Karpas-422 (cell line): ENCODE data around the gene AHNAK. TPM values are rescaled to one million over a fixed set of nuclear protein-coding genes. Genes with fewer than 3 reads are reported as not detected.

Experiments
- DNase-seq: peaks from one replicate; pipeline ENCODE4 v3.0.0-alpha.2; 2015
- H2AFZ ChIP-seq: fragments of 200-600 bp; sonication (generic); 2 replicates; pipeline ENCODE4 v1.6.1; 2014; ENCODE audit warnings: antibody characterized with exemption, low read length, mixed read lengths
- H3K27ac ChIP-seq: fragments of 200-600 bp; sonication (generic); 2 replicates; pipeline ENCODE4 v1.5.1; 2014; ENCODE audit warnings: mild to moderate bottlenecking, low read length, moderate library complexity
- H3K27me3 ChIP-seq: fragments of 200-600 bp; sonication (generic); 2 replicates; pipeline ENCODE4 v1.6.1; 2014; ENCODE audit warnings: low read length, mixed read lengths
- H3K36me3 ChIP-seq: fragments of 200-600 bp; sonication (generic); 2 replicates; pipeline ENCODE4 v1.6.1; 2014; ENCODE audit warnings: low read length, mixed read lengths; ENCODE audit not compliant: insufficient read depth
- H3K4me1 ChIP-seq: fragments of 200-600 bp; sonication (generic); 2 replicates; pipeline ENCODE4 v1.6.1; 2014; ENCODE audit warnings: mild to moderate bottlenecking, low read length, mixed read lengths
- H3K4me2 ChIP-seq: fragments of 200-600 bp; sonication (generic); 2 replicates; pipeline ENCODE4 v1.6.1; 2014; ENCODE audit warnings: low read length, low read depth, mild to moderate bottlenecking; ENCODE audit not compliant: poor library complexity, severe bottlenecking
- H3K4me3 ChIP-seq: fragments of 200-600 bp; sonication (generic); 2 replicates; pipeline ENCODE4 v1.5.1; 2014; ENCODE audit warnings: mild to moderate bottlenecking, antibody characterized with exemption, low read length, mixed read lengths
- H3K79me2 ChIP-seq: fragments of 200-600 bp; sonication (generic); 2 replicates; pipeline ENCODE4 v1.6.1; 2014; ENCODE audit warnings: mild to moderate bottlenecking, low read length, mixed read lengths
- H3K9ac ChIP-seq: fragments of 200-600 bp; sonication (generic); 2 replicates; pipeline ENCODE4 v1.6.0; 2014; ENCODE audit warnings: low read length
- H3K9me2 ChIP-seq: fragments of 200-600 bp; sonication (generic), shearing (Covaris generic); replicated peaks from 2 replicates; pipeline ENCODE4 v1.6.0; 2014; ENCODE audit warnings: mild to moderate bottlenecking, low read length, moderate library complexity; ENCODE audit not compliant: insufficient read depth
- H3K9me3 ChIP-seq: fragments of 300-700, 200-600 bp; sonication (generic); 2 replicates; pipeline ENCODE4 v1.6.1; 2014; ENCODE audit warnings: low read length, mixed read lengths
- H4K20me1 ChIP-seq: fragments of 200-600 bp; sonication (generic); 2 replicates; pipeline ENCODE4 v1.6.1; 2014; ENCODE audit warnings: mild to moderate bottlenecking, antibody characterized with exemption, low read length, low read depth; ENCODE audit not compliant: insufficient read depth
- total RNA-seq: library from RNA; depleted of rRNA; stranded (reverse); fragments of >200 nt; shearing (Covaris generic); gene quantifications from 2 replicates; pipeline ENCODE4 v1.2.3, GENCODE V29; 2014; ENCODE audit warnings: low replicate concordance

The AHNAK gene
- total RNA-seq, 1 experiment from 2014 or later = 0.34 TPM

GRCh38 chr11:62393735-62394134 lies 152.9 kb downstream of the AHNAK start:
- Histone ChIP-seq H3K4me2 (no peak overlapping the region), H3K9ac (no peak overlapping the region), H2AFZ (no peak overlapping the region), H3K4me3 (no peak overlapping the region), H3K9me2 (no peaks in the 10 kb centered on the region), H4K20me1 (no peaks in the 10 kb centered on the region), H3K27ac (no peak overlapping the region), H3K27me3 (no peaks in the 10 kb centered on the region), H3K79me2 (no peaks in the 10 kb centered on the region), H3K4me1 (no peaks in the 10 kb centered on the region), H3K36me3 (no peaks in the 10 kb centered on the region), H3K9me3 (no peaks in the 10 kb centered on the region)
- DNase-seq = no peak

GRCh38 chr11:62393061-62393611 lies 153.5 kb downstream of the AHNAK start:
- no peak overlapping the region for H3K4me3 ChIP-seq
- H3K4me2 ChIP-seq = no peak overlapping the region
- DNase-seq = peak; percentile 57
- no peaks in the 10 kb centered on the region for H3K9me3 ChIP-seq
- no peak overlapping the region for H3K27ac ChIP-seq
- no peaks in the 10 kb centered on the region for H3K4me1 ChIP-seq
- no peaks in the 10 kb centered on the region for H3K27me3 ChIP-seq
- H3K9ac ChIP-seq = no peak overlapping the region
- no peaks in the 10 kb centered on the region for H3K36me3 ChIP-seq
- no peaks in the 10 kb centered on the region for H4K20me1 ChIP-seq
- H3K79me2 ChIP-seq = no peaks in the 10 kb centered on the region
- H2AFZ ChIP-seq = no peak overlapping the region
- no peaks in the 10 kb centered on the region for H3K9me2 ChIP-seq

DNA sequence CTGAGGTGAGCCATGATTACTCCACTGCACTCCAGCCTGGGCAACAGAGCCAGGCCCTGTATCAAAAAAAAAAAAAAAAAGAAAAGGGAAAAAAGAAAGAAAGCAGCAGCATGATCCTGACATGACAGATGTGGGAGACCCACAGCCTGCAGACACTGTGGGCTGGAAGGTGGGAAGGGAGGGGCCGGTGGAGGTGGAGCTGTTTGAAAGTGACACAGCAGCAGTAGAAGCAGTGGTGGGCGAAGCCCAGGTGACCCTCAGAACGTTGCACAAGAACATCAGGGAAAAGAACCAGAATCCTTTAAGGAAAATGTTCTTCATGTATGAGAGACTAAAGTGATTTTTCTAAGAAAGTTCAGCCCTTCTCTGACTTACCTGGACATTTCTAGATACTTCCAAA lies 154.1 kb downstream of the AHNAK start:
- H4K20me1 ChIP-seq = no peaks in the 10 kb centered on the region
- no peaks in the 10 kb centered on the region for H3K36me3 ChIP-seq
- no peak overlapping the region for H2AFZ ChIP-seq
- H3K4me1 ChIP-seq = no peaks in the 10 kb centered on the region
- H3K79me2 ChIP-seq = no peaks in the 10 kb centered on the region
- H3K9me2 ChIP-seq = no peaks in the 10 kb centered on the region
- H3K9me3 ChIP-seq = no peaks in the 10 kb centered on the region
- H3K27me3 ChIP-seq = no peaks in the 10 kb centered on the region
- no peak overlapping the region for H3K27ac ChIP-seq
- no peak for DNase-seq
- H3K9ac ChIP-seq = no peak overlapping the region
- H3K4me2 ChIP-seq = no peak overlapping the region
- no peak overlapping the region for H3K4me3 ChIP-seq

GRCh38 chr11:62391642-62392425 lies 154.8 kb downstream of the AHNAK start:
- H3K9ac ChIP-seq = no peak overlapping the region
- H2AFZ ChIP-seq = no peak overlapping the region
- no peaks in the 10 kb centered on the region for H3K36me3 ChIP-seq
- no peaks in the 10 kb centered on the region for H3K4me1 ChIP-seq
- H4K20me1 ChIP-seq = no peaks in the 10 kb centered on the region
- no peaks in the 10 kb centered on the region for H3K9me2 ChIP-seq
- no peaks in the 10 kb centered on the region for H3K27me3 ChIP-seq
- H3K79me2 ChIP-seq = no peaks in the 10 kb centered on the region
- no peak overlapping the region for H3K27ac ChIP-seq
- H3K4me3 ChIP-seq = no peak overlapping the region
- H3K4me2 ChIP-seq = no peak overlapping the region
- no peak for DNase-seq
- no peaks in the 10 kb centered on the region for H3K9me3 ChIP-seq

- no peak overlapping the region for H2AFZ ChIP-seq
- no peaks in the 10 kb centered on the region for H3K9me3 ChIP-seq
- H3K9ac ChIP-seq = no peak overlapping the region
These were observed 155.9 kb downstream of the AHNAK start for GRCh38 chr11:62390722-62391121.

GRCh38 chr11:62390237-62390636 lies 156.4 kb downstream of the AHNAK start:
- H3K9ac ChIP-seq = no peak overlapping the region
- no peak overlapping the region for H3K27ac ChIP-seq
- no peaks in the 10 kb centered on the region for H3K4me1 ChIP-seq
- H3K27me3 ChIP-seq = no peaks in the 10 kb centered on the region
- no peaks in the 10 kb centered on the region for H3K79me2 ChIP-seq
- H3K4me3 ChIP-seq = no peak overlapping the region
- H4K20me1 ChIP-seq = no peaks in the 10 kb centered on the region
- no peak overlapping the region for H3K4me2 ChIP-seq
- H3K9me3 ChIP-seq = no peaks in the 10 kb centered on the region
- H2AFZ ChIP-seq = no peak overlapping the region
- no peaks in the 10 kb centered on the region for H3K36me3 ChIP-seq
- H3K9me2 ChIP-seq = no peaks in the 10 kb centered on the region
- DNase-seq = no peak

More at GRCh38 chr11:62390722-62391121, 155.9 kb downstream of the AHNAK start:
- H3K4me1 ChIP-seq = no peaks in the 10 kb centered on the region
- no peak overlapping the region for H3K27ac ChIP-seq
- H3K36me3 ChIP-seq = no peaks in the 10 kb centered on the region
- no peaks in the 10 kb centered on the region for H3K9me2 ChIP-seq
- DNase-seq = no peak
- no peaks in the 10 kb centered on the region for H4K20me1 ChIP-seq
- H3K27me3 ChIP-seq = no peaks in the 10 kb centered on the region
- H3K4me2 ChIP-seq = no peak overlapping the region
- no peaks in the 10 kb centered on the region for H3K79me2 ChIP-seq
- H3K4me3 ChIP-seq = no peak overlapping the region

DNA sequence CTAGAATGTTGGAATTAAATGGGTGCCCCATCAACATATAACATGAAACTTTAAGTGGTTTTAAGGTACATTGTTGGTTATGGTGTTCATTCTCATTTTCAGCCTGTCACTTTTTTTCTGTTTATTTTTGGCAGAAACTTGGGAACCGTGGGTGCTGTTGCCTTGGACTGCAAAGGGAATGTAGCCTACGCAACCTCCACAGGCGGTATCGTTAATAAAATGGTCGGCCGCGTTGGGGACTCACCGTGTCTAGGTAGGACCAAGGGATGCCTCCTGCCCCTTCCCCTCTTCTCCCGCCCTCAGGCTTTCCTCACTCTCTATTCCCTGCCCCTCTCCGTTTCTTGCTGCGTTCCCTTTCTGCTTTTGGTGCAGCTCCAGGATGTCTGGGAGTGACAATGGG lies 157.6 kb downstream of the AHNAK start:
- Histone ChIP-seq H4K20me1 (no peaks in the 10 kb centered on the region), H2AFZ (no peak overlapping the region)

DNA sequence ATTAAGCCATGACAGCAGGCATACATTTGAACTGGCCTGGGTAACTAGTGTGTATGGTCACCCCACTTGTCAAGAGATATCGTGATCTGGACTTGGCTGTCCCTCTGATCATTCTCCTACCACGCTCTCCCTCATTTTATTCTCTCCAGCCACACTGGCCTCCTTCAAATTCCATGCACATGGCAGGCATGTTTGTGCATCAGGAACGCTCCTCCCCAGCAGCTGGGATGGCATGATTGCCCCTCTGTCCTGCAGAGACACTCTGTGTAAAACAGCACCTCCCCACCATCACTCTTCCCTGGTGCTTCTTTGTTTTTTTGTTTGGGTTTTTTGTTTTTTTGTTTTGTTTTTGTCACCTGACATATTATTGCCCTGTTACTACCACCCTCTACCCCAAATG lies 159.2 kb downstream of the AHNAK start:
- H3K4me2 ChIP-seq = no peak overlapping the region
- H4K20me1 ChIP-seq = no peaks in the 10 kb centered on the region
- no peak for DNase-seq
- H3K9me3 ChIP-seq = no peaks in the 10 kb centered on the region
- H3K79me2 ChIP-seq = no peaks in the 10 kb centered on the region
- no peak overlapping the region for H3K9ac ChIP-seq
- H3K27ac ChIP-seq = no peak overlapping the region
- H3K4me1 ChIP-seq = no peaks in the 10 kb centered on the region
- H3K27me3 ChIP-seq = no peaks in the 10 kb centered on the region
- no peaks in the 10 kb centered on the region for H3K36me3 ChIP-seq
- no peak overlapping the region for H3K4me3 ChIP-seq
- no peaks in the 10 kb centered on the region for H3K9me2 ChIP-seq
- H2AFZ ChIP-seq = no peak overlapping the region

More for the DNA sequence above, 157.6 kb downstream of the AHNAK start:
- no peak for DNase-seq
- Histone ChIP-seq H3K79me2 (no peaks in the 10 kb centered on the region), H3K9me3 (no peaks in the 10 kb centered on the region), H3K4me3 (no peak overlapping the region), H3K9ac (no peak overlapping the region), H3K36me3 (no peaks in the 10 kb centered on the region), H3K4me2 (no peak overlapping the region), H3K4me1 (no peaks in the 10 kb centered on the region), H3K27ac (no peak overlapping the region), H3K9me2 (no peaks in the 10 kb centered on the region), H3K27me3 (no peaks in the 10 kb centered on the region)
